Measurements from ENCODE around the gene PTF1A. TPM values are rescaled to one million over a fixed set of nuclear protein-coding genes. Genes with fewer than 3 reads are reported as not detected.

PTF1A gene
- total and polyA plus RNA-seq, 2 experiments from 2014 or later = not detected

- Histone ChIP-seq H3K4me3 (no peak overlapping the region), H3K27ac (no peak overlapping the region), H3K4me2 (peak overlapping the region; percentile 62)
Measured at GRCh38 chr10:23194966-23195845, 3.1 kb downstream of the PTF1A start.

GRCh38 chr10:23195846-23196600, 3.9 kb downstream of the PTF1A start:
- no peak overlapping the region for H2AFZ ChIP-seq
- H3K4me2 ChIP-seq = no peak overlapping the region
- H3K4me3 ChIP-seq = no peak overlapping the region
- TF ChIP-seq CTCF (IDR thresholded peaks at IDR 0.05; ENCODE audit: poor library complexity) (no peak), EZH2 (IDR thresholded peaks at IDR 0.05; ENCODE audit: borderline replicate concordance) (no peak), EZH2phosphoT487 (IDR thresholded peaks at IDR 0.05; ENCODE audit: low read depth, severe bottlenecking, unreplicated experiment) (peak; percentile 18)
- H4K20me1 ChIP-seq (ENCODE audit: insufficient read depth, poor library complexity, severe bottlenecking) = no peaks in the 10 kb centered on the region
- no peaks in the 10 kb centered on the region for H3K9me3 ChIP-seq (ENCODE audit: low read depth)
- WGBS (ENCODE audit: low lambda C conversion rate, missing lambda C conversion rate) = 16% methylated on average over 13 of the region's 13 CpGs
- peaks cover 94% of the 10 kb centered on the region for H3K27me3 ChIP-seq
- no peaks in the 10 kb centered on the region for H3K79me2 ChIP-seq
- H3K9me2 ChIP-seq (replicated peaks; ENCODE audit: insufficient read depth) = no peaks in the 10 kb centered on the region
- H3K27ac ChIP-seq = no peak overlapping the region
- no peaks in the 10 kb centered on the region for H3K4me1 ChIP-seq (ENCODE audit: insufficient read depth)
- no peaks in the 10 kb centered on the region for H3K36me3 ChIP-seq (replicated peaks; ENCODE audit: insufficient read depth, low read depth)
- DNase-seq (ENCODE audit: low spot score) = no peak

More at GRCh38 chr10:23194966-23195845, 3.1 kb downstream of the PTF1A start:
- no peaks in the 10 kb centered on the region for H4K20me1 ChIP-seq (ENCODE audit: insufficient read depth, poor library complexity, severe bottlenecking)
- no peak overlapping the region for H2AFZ ChIP-seq
- H3K9me3 ChIP-seq (ENCODE audit: low read depth) = no peaks in the 10 kb centered on the region
- no peak for DNase-seq (ENCODE audit: low spot score)
- no peaks in the 10 kb centered on the region for H3K36me3 ChIP-seq (replicated peaks; ENCODE audit: insufficient read depth, low read depth)
- no peaks in the 10 kb centered on the region for H3K9me2 ChIP-seq (replicated peaks; ENCODE audit: insufficient read depth)
- TF ChIP-seq EZH2phosphoT487 (IDR thresholded peaks at IDR 0.05; ENCODE audit: low read depth, severe bottlenecking, unreplicated experiment) = peak; percentile 79
- peak; percentile 91 for TF ChIP-seq EZH2 (IDR thresholded peaks at IDR 0.05; ENCODE audit: borderline replicate concordance)
- TF ChIP-seq CTCF (IDR thresholded peaks at IDR 0.05; ENCODE audit: poor library complexity) = no peak
- H3K27me3 ChIP-seq = peaks cover 94% of the 10 kb centered on the region
- no peaks in the 10 kb centered on the region for H3K4me1 ChIP-seq (ENCODE audit: insufficient read depth)
- WGBS (ENCODE audit: low lambda C conversion rate, missing lambda C conversion rate) = 10% methylated on average over 70 of the region's 70 CpGs
- no peaks in the 10 kb centered on the region for H3K79me2 ChIP-seq

- no peaks in the 10 kb centered on the region for H3K9me3 ChIP-seq (ENCODE audit: low read depth)
- H3K79me2 ChIP-seq = no peaks in the 10 kb centered on the region
- H3K27me3 ChIP-seq = peaks cover 94% of the 10 kb centered on the region
- no peak overlapping the region for H2AFZ ChIP-seq
- no peak for TF ChIP-seq EZH2phosphoT487 (IDR thresholded peaks at IDR 0.05; ENCODE audit: low read depth, severe bottlenecking, unreplicated experiment)
- H4K20me1 ChIP-seq (ENCODE audit: insufficient read depth, poor library complexity, severe bottlenecking) = no peaks in the 10 kb centered on the region
- no peak overlapping the region for H3K4me2 ChIP-seq
- H3K9me2 ChIP-seq (replicated peaks; ENCODE audit: insufficient read depth) = no peaks in the 10 kb centered on the region
- H3K4me1 ChIP-seq (ENCODE audit: insufficient read depth) = no peaks in the 10 kb centered on the region
- no peak overlapping the region for H3K27ac ChIP-seq
- H3K36me3 ChIP-seq (replicated peaks; ENCODE audit: insufficient read depth, low read depth) = no peaks in the 10 kb centered on the region
- no peak for DNase-seq (ENCODE audit: low spot score)
- 37% methylated on average over 3 of the region's 3 CpGs for WGBS (ENCODE audit: low lambda C conversion rate, missing lambda C conversion rate)
- H3K4me3 ChIP-seq = no peak overlapping the region
Measured at GRCh38 chr10:23196915-23197314, 4.8 kb downstream of the PTF1A start.

- no peaks in the 10 kb centered on the region for H3K4me1 ChIP-seq (ENCODE audit: insufficient read depth)
Measured at GRCh38 chr10:23197416-23197861, 5.3 kb downstream of the PTF1A start.

More at GRCh38 chr10:23197416-23197861, 5.3 kb downstream of the PTF1A start:
- H3K4me3 ChIP-seq = no peak overlapping the region
- no peaks in the 10 kb centered on the region for H3K9me2 ChIP-seq (replicated peaks; ENCODE audit: insufficient read depth)
- no peaks in the 10 kb centered on the region for H3K79me2 ChIP-seq
- no peak for DNase-seq (ENCODE audit: low spot score)
- H3K27me3 ChIP-seq = peaks cover 94% of the 10 kb centered on the region
- no peaks in the 10 kb centered on the region for H3K9me3 ChIP-seq (ENCODE audit: low read depth)
- TF ChIP-seq CTCF (IDR thresholded peaks at IDR 0.05; ENCODE audit: poor library complexity) = no peak
- no peak for TF ChIP-seq EZH2 (IDR thresholded peaks at IDR 0.05; ENCODE audit: borderline replicate concordance)
- TF ChIP-seq EZH2phosphoT487 (IDR thresholded peaks at IDR 0.05; ENCODE audit: low read depth, severe bottlenecking, unreplicated experiment) = no peak
- no peaks in the 10 kb centered on the region for H3K36me3 ChIP-seq (replicated peaks; ENCODE audit: insufficient read depth, low read depth)
- no peaks in the 10 kb centered on the region for H4K20me1 ChIP-seq (ENCODE audit: insufficient read depth, poor library complexity, severe bottlenecking)
- H3K4me2 ChIP-seq = no peak overlapping the region
- WGBS (ENCODE audit: low lambda C conversion rate, missing lambda C conversion rate) = 19% methylated on average over 12 of the region's 12 CpGs
- no peak overlapping the region for H2AFZ ChIP-seq
- H3K27ac ChIP-seq = no peak overlapping the region

Measured in hepatocyte (in vitro differentiated cells).